ENCODE measurements around the gene NRM. TPM values are rescaled to one million over a fixed set of nuclear protein-coding genes. Genes with fewer than 3 reads are reported as not detected.
A peak's percentile ranks its signal among the peaks of the same experiment; 100 is the strongest.

The NRM gene
- total RNA-seq, 1 experiment from 2014 or later = 13.6 TPM

DNA sequence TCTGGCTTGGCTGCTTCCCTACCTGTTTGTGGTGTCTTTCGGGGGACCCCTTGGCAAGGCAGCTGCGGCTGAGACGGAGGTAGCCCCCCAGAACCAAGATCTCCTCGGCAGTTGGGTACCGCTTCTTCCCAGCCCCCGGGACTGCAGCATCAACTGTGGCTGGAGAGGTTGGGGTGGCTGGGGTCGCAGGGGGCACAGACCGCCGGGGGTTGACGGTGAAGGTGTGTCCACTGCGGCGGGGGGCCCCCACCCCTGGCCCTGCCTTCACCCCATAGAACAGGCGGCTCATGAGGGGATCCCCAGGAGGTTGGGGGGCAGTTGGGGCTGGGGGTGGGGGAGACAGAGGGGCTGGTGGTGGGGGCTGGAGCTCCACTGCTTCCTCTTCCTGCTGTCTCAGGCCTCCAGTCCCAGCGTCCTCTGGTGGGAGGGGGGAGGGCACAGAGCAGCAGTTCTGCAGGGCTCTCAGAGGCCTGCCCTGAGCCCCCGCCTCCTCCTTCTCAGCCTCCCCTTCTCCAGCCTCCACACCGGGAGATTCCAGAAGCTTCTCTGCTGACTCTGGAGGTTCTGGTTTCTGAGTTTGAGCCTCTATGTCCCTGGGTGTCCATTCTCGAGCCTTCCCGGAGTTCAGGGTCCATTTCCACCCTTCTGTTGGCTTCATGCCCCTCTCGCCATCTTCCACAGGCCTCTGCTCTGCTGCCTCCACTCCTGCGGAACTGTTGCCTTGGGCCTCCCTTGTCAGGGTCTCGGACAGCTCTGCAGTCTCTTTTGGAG, 6.2 kb downstream of the NRM start:
- CTCF ChIA-PET = no interaction called here
- Histone ChIP-seq H3K27me3 (ENCODE audit: insufficient read depth, low read length) (no peaks in the 10 kb centered on the region), H3K4me2 (ENCODE audit: low read length) (peak overlapping the region; percentile 98), H3K27ac (ENCODE audit: low read depth, low read length) (peak overlapping the region; percentile 85), H3K9me3 (ENCODE audit: control insufficient read depth in 1 of 2, insufficient read depth in 1 of 2, low read depth in 1 of 2, low read length in 2 of 2) (no peaks in the 10 kb centered on the region), H3K4me1 (ENCODE audit: control insufficient read depth in 1 of 2, insufficient read depth in 2 of 2, low read length in 2 of 2) (peaks cover 49 to 73% of the 10 kb centered on the region in 2 experiments), H3K79me2 (ENCODE audit: insufficient read depth, low read length) (peaks cover 58% of the 10 kb centered on the region), H3K36me3 (ENCODE audit: control insufficient read depth in 1 of 2, insufficient read depth in 2 of 2, low read length in 2 of 2) (no peaks in the 10 kb centered on the region), H3K4me3 (replicated peaks in 1 of 2; ENCODE audit: low read depth in 1 of 2, low read length in 2 of 2) (peak overlapping the region; percentile 38 to 54; a peak in 2 of 4 replicates), H4K20me1 (ENCODE audit: insufficient read depth) (no peaks in the 10 kb centered on the region), H2AFZ (ENCODE audit: low read depth, low read length, poor library complexity, severe bottlenecking) (no peak overlapping the region), H3K9ac (ENCODE audit: low read length) (peak overlapping the region; percentile 95), H3K9me2 (ENCODE audit: insufficient read depth) (no peaks in the 10 kb centered on the region)
- RAD21 ChIA-PET (ENCODE audit: low non-redundant PET in 1 of 2, low total read pairs in 2 of 2, uncharacterized antibody in 2 of 2, unreplicated experiment in 2 of 2) = no interaction called here
- POLR2A ChIA-PET = no interaction called here
- no peak for ATAC-seq
- no TSS peak for BruUV-seq (replicated peaks)
- intact Hi-C loops (cut with micrococcal nuclease) = no loop called here
- no peak for DNase-seq (ENCODE audit: low read depth, low spot score)
- TF ChIP-seq TCF7L2 (IDR thresholded peaks at IDR 0.05; ENCODE audit: borderline replicate concordance, extremely low read depth, insufficient read depth, insufficient read length) (no peak), MAX (IDR thresholded peaks at IDR 0.05) (no peak), SRF (IDR thresholded peaks at IDR 0.05; ENCODE audit: low read depth) (no peak), ZNF274 (IDR thresholded peaks at IDR 0.05; ENCODE audit: low read depth, low read length) (no peak), POLR2A (IDR thresholded peaks at IDR 0.05; ENCODE audit: borderline replicate concordance, extremely low read depth, insufficient read depth, insufficient read length) (no peak), CTCF (IDR thresholded peaks at IDR 0.05 in 2 of 3, conservative IDR thresholded peaks at IDR 0.05 in 1 of 3; ENCODE audit: borderline replicate concordance in 1 of 3, insufficient read depth in 1 of 3, low read depth in 2 of 3, low read length in 2 of 3) (no peak), YY1 (IDR thresholded peaks at IDR 0.05; ENCODE audit: extremely low read depth, insufficient replicate concordance, low read depth, low read length) (no peak), EZH2phosphoT487 (IDR thresholded peaks at IDR 0.05; ENCODE audit: borderline replicate concordance) (no peak), ZFX (IDR thresholded peaks at IDR 0.05) (no peak), SIN3A (IDR thresholded peaks at IDR 0.05; ENCODE audit: low read depth) (no peak), SP1 (IDR thresholded peaks at IDR 0.05; ENCODE audit: low read depth) (no peak), POLR2AphosphoS5 (IDR thresholded peaks at IDR 0.05; ENCODE audit: low read depth, low read length) (no peak), RAD21 (IDR thresholded peaks at IDR 0.05; ENCODE audit: low read depth) (no peak)
- TF ChIP-seq, protein P1, sequence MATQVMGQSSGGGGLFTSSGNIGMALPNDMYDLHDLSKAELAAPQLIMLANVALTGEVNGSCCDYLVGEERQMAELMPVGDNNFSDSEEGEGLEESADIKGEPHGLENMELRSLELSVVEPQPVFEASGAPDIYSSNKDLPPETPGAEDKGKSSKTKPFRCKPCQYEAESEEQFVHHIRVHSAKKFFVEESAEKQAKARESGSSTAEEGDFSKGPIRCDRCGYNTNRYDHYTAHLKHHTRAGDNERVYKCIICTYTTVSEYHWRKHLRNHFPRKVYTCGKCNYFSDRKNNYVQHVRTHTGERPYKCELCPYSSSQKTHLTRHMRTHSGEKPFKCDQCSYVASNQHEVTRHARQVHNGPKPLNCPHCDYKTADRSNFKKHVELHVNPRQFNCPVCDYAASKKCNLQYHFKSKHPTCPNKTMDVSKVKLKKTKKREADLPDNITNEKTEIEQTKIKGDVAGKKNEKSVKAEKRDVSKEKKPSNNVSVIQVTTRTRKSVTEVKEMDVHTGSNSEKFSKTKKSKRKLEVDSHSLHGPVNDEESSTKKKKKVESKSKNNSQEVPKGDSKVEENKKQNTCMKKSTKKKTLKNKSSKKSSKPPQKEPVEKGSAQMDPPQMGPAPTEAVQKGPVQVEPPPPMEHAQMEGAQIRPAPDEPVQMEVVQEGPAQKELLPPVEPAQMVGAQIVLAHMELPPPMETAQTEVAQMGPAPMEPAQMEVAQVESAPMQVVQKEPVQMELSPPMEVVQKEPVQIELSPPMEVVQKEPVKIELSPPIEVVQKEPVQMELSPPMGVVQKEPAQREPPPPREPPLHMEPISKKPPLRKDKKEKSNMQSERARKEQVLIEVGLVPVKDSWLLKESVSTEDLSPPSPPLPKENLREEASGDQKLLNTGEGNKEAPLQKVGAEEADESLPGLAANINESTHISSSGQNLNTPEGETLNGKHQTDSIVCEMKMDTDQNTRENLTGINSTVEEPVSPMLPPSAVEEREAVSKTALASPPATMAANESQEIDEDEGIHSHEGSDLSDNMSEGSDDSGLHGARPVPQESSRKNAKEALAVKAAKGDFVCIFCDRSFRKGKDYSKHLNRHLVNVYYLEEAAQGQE (IDR thresholded peaks at IDR 0.05; ENCODE audit: low read depth) = no peak
